Spleen (tissue), 11 donors: ENCODE data around the gene SRD5A1. TPM values are rescaled to one million over a fixed set of nuclear protein-coding genes. Genes with fewer than 3 reads are reported as not detected.

Source experiments
- DNase-seq: peaks from one replicate; pipeline ENCODE4 v3.0.0-alpha.2; 2020
- H3K27ac ChIP-seq, 8 donors: fragments of 200-600 bp; sonication (generic) in 7 of 8; 1 replicate in 4 of 8; 2 replicates in 4 of 8; pipeline versions ENCODE4 v1.5.0 to v1.8.0; 2016 to 2021; ENCODE audit warnings: inconsistent platforms in 4 of 8, mild to moderate bottlenecking in 4 of 8, moderate library complexity in 1 of 8
- H3K27me3 ChIP-seq, 7 donors: fragments of 200-600 bp; sonication (generic) in 6 of 7; replicated peaks in 1 of 7; 1 replicate in 4 of 7; 2 replicates in 3 of 7; pipeline versions ENCODE4 v1.5.0 to v1.8.0; 2016 to 2021; ENCODE audit warnings: inconsistent platforms in 3 of 7, mild to moderate bottlenecking in 1 of 7
- H3K36me3 ChIP-seq, 6 donors: fragments of 200-600 bp; sonication (generic) in 5 of 6; 1 replicate in 4 of 6; 2 replicates in 2 of 6; pipeline versions ENCODE4 v1.5.0 to v1.8.0; 2016 to 2021; ENCODE audit warnings: inconsistent platforms in 2 of 6
- H3K4me1 ChIP-seq, 6 donors: fragments of 200-600 bp; sonication (generic) in 5 of 6; 1 replicate in 3 of 6; 2 replicates in 3 of 6; pipeline versions ENCODE4 v1.5.0 to v1.8.0; 2016 to 2021; ENCODE audit warnings: inconsistent platforms in 3 of 6
- H3K4me3 ChIP-seq, 8 donors: fragments of 200-600 bp; sonication (generic) in 7 of 8; 1 replicate in 4 of 8; 2 replicates in 4 of 8; pipeline versions ENCODE4 v1.5.0 to v1.8.0; 2016 to 2021; ENCODE audit warnings: inconsistent platforms in 4 of 8, mild to moderate bottlenecking in 4 of 8, moderate library complexity in 2 of 8
- H3K9me3 ChIP-seq, 8 donors: fragments of 200-600 bp; sonication (generic) in 7 of 8; 1 replicate in 4 of 8; 2 replicates in 4 of 8; pipeline versions ENCODE4 v1.5.0 to v1.8.0; 2016 to 2021; ENCODE audit warnings: inconsistent platforms in 4 of 8
- CTCF ChIP-seq, 11 experiments: fragments of 200-600 bp in 7 of 11; fragments of 450-650 bp in 4 of 11; sonication (generic) in 4 of 11; IDR thresholded peaks in 8 of 11; conservative IDR thresholded peaks in 3 of 11; 1 replicate in 7 of 11; 2 replicates in 4 of 11; pipeline versions ENCODE4 v1.4.0 to v1.8.0; 2016 to 2021; ENCODE audit warnings: antibody characterized with exemption in 11 of 11, inconsistent platforms in 4 of 11, mild to moderate bottlenecking in 1 of 11
- POLR2A ChIP-seq, 3 donors: fragments of 450-650 bp; IDR thresholded peaks; one replicate each; pipeline ENCODE4 v1.5.1; 2017; ENCODE audit warnings: antibody characterized with exemption in 3 of 3, mild to moderate bottlenecking in 1 of 3
- POLR2AphosphoS5 ChIP-seq, 3 donors: sonication (generic); formaldehyde crosslinking; IDR thresholded peaks; one replicate each; pipeline ENCODE4 v1.5.1; 2017; ENCODE audit warnings: antibody characterized with exemption in 3 of 3
- WGBS, 5 donors: extraction: QIAGEN DNeasy Blood & Tissue Kit in 3 of 5; methylation state at CpG; one replicate each; pipeline versions ENCODE4 v1.1.5 to v1.1.7; 2013 to 2018; 5-methylcytosine and 5-hydroxymethylcytosine counted together
- intact Hi-C: fragments of 100-400 bp; cut with DNase I; formaldehyde crosslinking; loops from one replicate; pipeline ENCODE4 v1.15.0; 2023; ENCODE audit warnings: low total_unique reads
- polyA plus RNA-seq, 3 donors: library from polyadenylated mRNA; stranded (reverse); fragments of 200-250 nt; gene quantifications; one replicate each; pipeline ENCODE4 v1.2.1, GENCODE V29; 2013
- total RNA-seq, 7 donors: library from RNA; depleted of rRNA in 3 of 7; stranded (reverse); fragments of >200 nt in 3 of 7; fragmentation: NEBNext Ultra II Directional in 4 of 7; extraction: Animal tissue kit (Norgen Biotek cat#: 25700) in 4 of 7; gene quantifications; one replicate each; pipeline versions ENCODE4 v1.1.0 to v1.2.1, GENCODE V29; 2016 to 2021
- donor health status: healthy with polysubstance abuse.
- donor health status: DM: no; HTN: no; CAD: no; lungs with moderate emphysema.
- donor health status: DM: no; HTN: no; CAD: no.
- donor health status: Bipolar disorder and iron deficiency.
- donor health status: healthy.
- donor health status: DM: no; HTN: no; CAD: no.
- donor health status: DM: yes; HTN: yes; CAD: no.

SRD5A1 gene
- total and polyA plus RNA-seq, 10 donors = 2.5 to 9.3 (median 5.7) TPM

GRCh38 chr5:6715271-6715670, 82.0 kb downstream of the SRD5A1 start:
- no peaks in the 10 kb centered on the region for H3K9me3 ChIP-seq
- peak overlapping the region in 4 of 8 donors; percentile 22 to 99 (median 60) for H3K27ac ChIP-seq
- intact Hi-C loops = no loop called here
- 53 to 66% (median 58%) methylated on average over 6 of the region's 6 CpGs for WGBS, 5 donors
- no peak for DNase-seq
- TF ChIP-seq POLR2AphosphoS5 (IDR thresholded peaks at IDR 0.05) (no peak), CTCF (IDR thresholded peaks at IDR 0.05 in 8 of 11, conservative IDR thresholded peaks at IDR 0.05 in 3 of 11) (no peak), POLR2A (IDR thresholded peaks at IDR 0.05) (no peak)
- H3K4me1 ChIP-seq = peaks cover 33 to 69% (median 65%) of the 10 kb centered on the region in 6 donors
- no peaks in the 10 kb centered on the region for H3K27me3 ChIP-seq
- peak overlapping the region; percentile 49 to 91 (median 68) for H3K4me3 ChIP-seq
- H3K36me3 ChIP-seq = peaks cover 0 to 12% (median 0%) of the 10 kb centered on the region in 6 donors

GRCh38 chr5:6715758-6716628, 82.8 kb downstream of the SRD5A1 start:
- peaks cover 33 to 76% (median 71%) of the 10 kb centered on the region in 6 donors for H3K4me1 ChIP-seq
- peak overlapping the region; percentile 8 to 91 (median 68) for H3K4me3 ChIP-seq
- intact Hi-C loops = no loop called here
- 44 to 51% (median 47%) methylated on average over 17 of the region's 17 CpGs for WGBS, 5 donors
- DNase-seq = no peak
- H3K27me3 ChIP-seq = no peaks in the 10 kb centered on the region
- peak overlapping the region in 5 of 8 donors; percentile 22 to 53 (median 36) for H3K27ac ChIP-seq
- no peaks in the 10 kb centered on the region for H3K9me3 ChIP-seq
- peaks cover 0 to 12% (median 0%) of the 10 kb centered on the region in 6 donors for H3K36me3 ChIP-seq
- TF ChIP-seq POLR2A (IDR thresholded peaks at IDR 0.05) (no peak), POLR2AphosphoS5 (IDR thresholded peaks at IDR 0.05) (peak in 1 of 3 donors; percentile 35)

- Histone ChIP-seq H3K9me3 (no peaks in the 10 kb centered on the region), H3K27me3 (no peaks in the 10 kb centered on the region), H3K4me1 (peaks cover 40 to 79% (median 76%) of the 10 kb centered on the region in 6 donors), H3K36me3 (peaks cover 0 to 12% (median 0%) of the 10 kb centered on the region in 6 donors), H3K4me3 (peak overlapping the region in 2 of 8 donors; percentile 87 to 91), H3K27ac (peak overlapping the region in 3 of 8 donors; percentile 22 to 53 (median 26))
- 65 to 95% (median 72%) methylated on average over 4 of the region's 4 CpGs for WGBS, 5 donors
- intact Hi-C loops = no loop called here
- no peak for DNase-seq
- TF ChIP-seq POLR2AphosphoS5 (IDR thresholded peaks at IDR 0.05) (no peak), CTCF (IDR thresholded peaks at IDR 0.05 in 8 of 11, conservative IDR thresholded peaks at IDR 0.05 in 3 of 11) (no peak), POLR2A (IDR thresholded peaks at IDR 0.05) (no peak)
These were observed 83.4 kb downstream of the SRD5A1 start for GRCh38 chr5:6716629-6717149.

GRCh38 chr5:6717247-6717646, 84.0 kb downstream of the SRD5A1 start:
- Histone ChIP-seq H3K4me3 (no peak overlapping the region), H3K9me3 (no peaks in the 10 kb centered on the region), H3K27ac (peak overlapping the region in 2 of 8 donors; percentile 22 to 53), H3K27me3 (no peaks in the 10 kb centered on the region), H3K36me3 (peaks cover 0 to 12% (median 0%) of the 10 kb centered on the region in 6 donors), H3K4me1 (peaks cover 41 to 79% (median 76%) of the 10 kb centered on the region in 6 donors)
- intact Hi-C loops = no loop called here
- no peak for DNase-seq
- TF ChIP-seq POLR2AphosphoS5 (IDR thresholded peaks at IDR 0.05) = no peak
- no peak for TF ChIP-seq CTCF (IDR thresholded peaks at IDR 0.05 in 8 of 11, conservative IDR thresholded peaks at IDR 0.05 in 3 of 11)
- no peak for TF ChIP-seq POLR2A (IDR thresholded peaks at IDR 0.05)
